Measurements from ENCODE around the gene RFK.

The RFK gene

GRCh38 chr9:76400534-76401096 is 6.4 kb upstream of the RFK start:
- no peak overlapping the region for H3K4me3 ChIP-seq (ENCODE audit: control insufficient read depth, low read depth, low read length)
- TF ChIP-seq CTCF (conservative IDR thresholded peaks at IDR 0.05; ENCODE audit: control insufficient read depth, insufficient read depth, low read depth, low read length), result no peak
- DNase-seq (ENCODE audit: low read depth), result no peak

- no peak for TF ChIP-seq CTCF (conservative IDR thresholded peaks at IDR 0.05; ENCODE audit: control insufficient read depth, insufficient read depth, low read depth, low read length)
- no peak overlapping the region for H3K4me3 ChIP-seq (ENCODE audit: control insufficient read depth, low read depth, low read length)
- no peak for DNase-seq (ENCODE audit: low read depth)
Measured at GRCh38 chr9:76399856-76400255, 5.6 kb upstream of the RFK start.

- TF ChIP-seq CTCF (conservative IDR thresholded peaks at IDR 0.05; ENCODE audit: control insufficient read depth, insufficient read depth, low read depth, low read length), result no peak
- no peak for DNase-seq (ENCODE audit: low read depth)
- no peak overlapping the region for H3K4me3 ChIP-seq (ENCODE audit: control insufficient read depth, low read depth, low read length)
Measured at GRCh38 chr9:76396597-76396996, 2.4 kb upstream of the RFK start.

- TF ChIP-seq CTCF (conservative IDR thresholded peaks at IDR 0.05; ENCODE audit: control insufficient read depth, insufficient read depth, low read depth, low read length), result no peak
- no peak overlapping the region for H3K4me3 ChIP-seq (ENCODE audit: control insufficient read depth, low read depth, low read length)
- no peak for DNase-seq (ENCODE audit: low read depth)
Measured at GRCh38 chr9:76396144-76396543, 1.9 kb upstream of the RFK start.

- TF ChIP-seq CTCF (conservative IDR thresholded peaks at IDR 0.05; ENCODE audit: control insufficient read depth, insufficient read depth, low read depth, low read length), result no peak
- DNase-seq (ENCODE audit: low read depth), result no peak
- H3K4me3 ChIP-seq (ENCODE audit: control insufficient read depth, low read depth, low read length), result peak overlapping the region; percentile 72
Measured at GRCh38 chr9:76395381-76395780, 1.2 kb upstream of the RFK start.

- H3K4me3 ChIP-seq (ENCODE audit: control insufficient read depth, low read depth, low read length), result peak overlapping the region; percentile 72
- peak; percentile 44 for DNase-seq (ENCODE audit: low read depth)
- TF ChIP-seq CTCF (conservative IDR thresholded peaks at IDR 0.05; ENCODE audit: control insufficient read depth, insufficient read depth, low read depth, low read length), result no peak
Measured at GRCh38 chr9:76394960-76395252, 680 bp upstream of the RFK start.

GRCh38 chr9:76390656-76391055 is 3.6 kb downstream of the RFK start:
- DNase-seq (ENCODE audit: low read depth), result no peak

More at GRCh38 chr9:76390656-76391055, 3.6 kb downstream of the RFK start:
- no peak overlapping the region for H3K4me3 ChIP-seq (ENCODE audit: control insufficient read depth, low read depth, low read length)
- no peak for TF ChIP-seq CTCF (conservative IDR thresholded peaks at IDR 0.05; ENCODE audit: control insufficient read depth, insufficient read depth, low read depth, low read length)

All from fibroblast of mammary gland (primary cell).